Panc1 (cell line): Measurements from ENCODE around the gene APCDD1. TPM values are rescaled to one million over a fixed set of nuclear protein-coding genes. Genes with fewer than 3 reads are reported as not detected.
A peak's percentile ranks its signal among the peaks of the same experiment; 100 is the strongest.

Source experiments
- ATAC-seq: fragments of 200-7000 bp; cut with Tn5 transposase; 2 replicates; pipeline ENCODE4 v1.9.1; 2020; ENCODE audit warnings: mild to moderate bottlenecking, moderate library complexity
- BruUV-seq: library from RNA; stranded (reverse); fragments of 400-500 nt; replicated peaks from 2 replicates; lab custom pipeline; 2021; lab: Mats Ljungman, UMichigan
- CTCF ChIA-PET: fragments of 300-600 bp; sonication (Branson Sonifier 250); formaldehyde crosslinking; loops from one replicate; lab custom pipeline; 2022; ENCODE audit warnings: antibody characterized with exemption; lab: Charles Lee
- POLR2A ChIA-PET: fragments of 300-600 bp; sonication (Branson Sonifier 250); formaldehyde crosslinking; loops from one replicate; lab custom pipeline; 2022; ENCODE audit warnings: antibody characterized with exemption; lab: Charles Lee
- DNase-seq: peaks from one replicate; pipeline ENCODE4 v3.0.0-alpha.2; 2010; ENCODE audit warnings: low read depth, low spot score
- H3K27ac ChIP-seq: 2 replicates; pipeline ENCODE4 v1.5.1; 2011; ENCODE audit warnings: mild to moderate bottlenecking, low read length, inconsistent platforms
- H3K27me3 ChIP-seq: fragments of 200-500 bp; sonication (Bioruptor generic); 2 replicates; pipeline ENCODE4 v1.6.0; 2014; ENCODE audit warnings: low read length, inconsistent platforms; ENCODE audit not compliant: control insufficient read depth, insufficient read depth
- H3K36me3 ChIP-seq: fragments of 200-500 bp; sonication (Bioruptor generic); 2 replicates; pipeline ENCODE4 v1.5.1; 2014; ENCODE audit warnings: inconsistent platforms, mild to moderate bottlenecking, low read length, moderate library complexity; ENCODE audit not compliant: control insufficient read depth, insufficient read depth
- H3K4me1 ChIP-seq: 2 replicates; pipeline ENCODE4 v1.5.1; 2011; ENCODE audit warnings: inconsistent platforms, mild to moderate bottlenecking, low read length, moderate library complexity; ENCODE audit not compliant: control insufficient read depth, insufficient read depth
- H3K4me3 ChIP-seq, 2 experiments: 2 replicates each; pipeline ENCODE4 v1.5.1; 2011 to 2012; ENCODE audit warnings: low read depth in 2 of 2, low read length in 2 of 2, mild to moderate bottlenecking in 2 of 2, inconsistent platforms in 1 of 2, moderate library complexity in 1 of 2
- H3K9me3 ChIP-seq: fragments of 200-500 bp; sonication (Bioruptor generic); 2 replicates; pipeline ENCODE4 v1.5.1; 2014; ENCODE audit warnings: low read depth, mild to moderate bottlenecking, inconsistent platforms, low read length, moderate library complexity; ENCODE audit not compliant: control insufficient read depth, insufficient read depth
- POLR2AphosphoS5 ChIP-seq: IDR thresholded peaks from 2 replicates; pipeline ENCODE4 v1.6.1; 2012; ENCODE audit warnings: mild to moderate bottlenecking, low read depth, low read length, moderate library complexity
- SIN3A ChIP-seq: IDR thresholded peaks from 2 replicates; pipeline ENCODE4 v1.6.1; 2012; ENCODE audit warnings: low read depth, mild to moderate bottlenecking, low read length, moderate library complexity, borderline replicate concordance; ENCODE audit not compliant: insufficient read depth
- TCF7L2 ChIP-seq: IDR thresholded peaks from 2 replicates; pipeline ENCODE4 v1.6.1; 2011; ENCODE audit warnings: mild to moderate bottlenecking, low read depth, low read length, inconsistent platforms
- in situ Hi-C: cut with HindIII; loops from 2 replicates; pipeline ENCODE4 v1.10.0; 2016; ENCODE audit warnings: low sequenced_read_pairs, low pct_unique_long_range_greater_than_20kb
- intact Hi-C: fragments of 100-400 bp; cut with micrococcal nuclease; formaldehyde crosslinking; loops from one replicate; pipeline ENCODE4 v1.10.0; 2022; ENCODE audit not compliant: unreplicated experiment
- total RNA-seq: library from RNA; stranded (reverse); gene quantifications from one replicate; pipeline ENCODE4 v1.2.1, GENCODE V29; 2021; ENCODE audit not compliant: unreplicated experiment
- TF ChIP-seq, protein P1 (sequence below): fragments of 450-650 bp; IDR thresholded peaks from 2 replicates; pipeline ENCODE4 v1.5.1; 2017; ENCODE audit warnings: mild to moderate bottlenecking
- TF ChIP-seq, protein P2 (sequence below), 2 experiments: IDR thresholded peaks; 2 replicates each; pipeline ENCODE4 v1.6.1; 2011 to 2012; ENCODE audit warnings: low read depth in 2 of 2, control low read depth in 1 of 2, low read length in 1 of 2, mild to moderate bottlenecking in 1 of 2, moderate library complexity in 1 of 2; ENCODE audit not compliant: insufficient read depth in 1 of 2

Gene APCDD1
- total RNA-seq, 1 experiment from 2014 or later: 0.36 TPM

GRCh38 chr18:10519999-10520935, 65.8 kb downstream of the APCDD1 start:
- H3K4me3 ChIP-seq: no peak overlapping the region
- no peak overlapping the region for H3K27ac ChIP-seq
- ATAC-seq (peak; percentile 96), DNase-seq (peak; percentile 33)
- peaks cover 7% of the 10 kb centered on the region for H3K27me3 ChIP-seq
- TF ChIP-seq TCF7L2 (no peak), POLR2AphosphoS5 (no peak)
- TF ChIP-seq, protein P1, sequence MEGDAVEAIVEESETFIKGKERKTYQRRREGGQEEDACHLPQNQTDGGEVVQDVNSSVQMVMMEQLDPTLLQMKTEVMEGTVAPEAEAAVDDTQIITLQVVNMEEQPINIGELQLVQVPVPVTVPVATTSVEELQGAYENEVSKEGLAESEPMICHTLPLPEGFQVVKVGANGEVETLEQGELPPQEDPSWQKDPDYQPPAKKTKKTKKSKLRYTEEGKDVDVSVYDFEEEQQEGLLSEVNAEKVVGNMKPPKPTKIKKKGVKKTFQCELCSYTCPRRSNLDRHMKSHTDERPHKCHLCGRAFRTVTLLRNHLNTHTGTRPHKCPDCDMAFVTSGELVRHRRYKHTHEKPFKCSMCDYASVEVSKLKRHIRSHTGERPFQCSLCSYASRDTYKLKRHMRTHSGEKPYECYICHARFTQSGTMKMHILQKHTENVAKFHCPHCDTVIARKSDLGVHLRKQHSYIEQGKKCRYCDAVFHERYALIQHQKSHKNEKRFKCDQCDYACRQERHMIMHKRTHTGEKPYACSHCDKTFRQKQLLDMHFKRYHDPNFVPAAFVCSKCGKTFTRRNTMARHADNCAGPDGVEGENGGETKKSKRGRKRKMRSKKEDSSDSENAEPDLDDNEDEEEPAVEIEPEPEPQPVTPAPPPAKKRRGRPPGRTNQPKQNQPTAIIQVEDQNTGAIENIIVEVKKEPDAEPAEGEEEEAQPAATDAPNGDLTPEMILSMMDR: peak; percentile 89
- no peaks in the 10 kb centered on the region for H3K9me3 ChIP-seq
- intact Hi-C loops: loop anchor here (1.0 kb wide), 1 partner anchor 549 kb away; no protein-coding TSS in a partner anchor
- no peaks in the 10 kb centered on the region; the same call in 1 of the 2 replicates for H3K4me1 ChIP-seq
- no peaks in the 10 kb centered on the region for H3K36me3 ChIP-seq
- ChIA-PET CTCF (interaction anchor here (1.2 kb wide), 1 partner anchor 549 kb away, joined by 4 read pairs; no protein-coding TSS in a partner anchor), POLR2A (no interaction called here)
- in situ Hi-C loops: no loop called here
- no TSS peak for BruUV-seq

DNA sequence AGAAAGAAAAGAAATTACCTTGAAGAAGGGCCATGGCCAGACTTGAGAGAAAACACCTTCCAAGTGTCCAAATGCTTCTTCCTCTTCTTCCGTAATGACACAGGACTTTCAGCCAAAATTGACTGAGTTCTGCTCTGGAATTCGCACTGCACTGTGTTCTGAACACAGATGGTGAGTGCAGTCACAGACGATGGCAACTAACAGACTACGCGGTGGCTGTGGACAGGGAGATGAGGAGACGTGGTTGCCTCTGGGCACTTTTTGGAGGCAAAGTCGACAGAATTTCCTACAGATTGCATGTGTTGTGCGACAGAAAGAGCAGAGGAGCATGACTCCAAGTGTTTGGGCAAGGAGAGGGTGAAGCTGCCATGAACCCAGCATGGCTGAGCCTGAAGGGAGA, 67.1 kb downstream of the APCDD1 start:
- in situ Hi-C loops: no loop called here
- intact Hi-C loops: no loop called here
- peaks cover 6% of the 10 kb centered on the region; the same call in 1 of the 2 replicates for H3K27me3 ChIP-seq
- ChIA-PET POLR2A (no interaction called here), CTCF (no interaction called here)
- BruUV-seq: no TSS peak
- ATAC-seq (no peak), DNase-seq (no peak)
- no peaks in the 10 kb centered on the region for H3K9me3 ChIP-seq
- TF ChIP-seq POLR2AphosphoS5 (no peak), SIN3A (no peak), TCF7L2 (no peak)
- TF ChIP-seq, protein P1: no peak
- TF ChIP-seq, protein P2, sequence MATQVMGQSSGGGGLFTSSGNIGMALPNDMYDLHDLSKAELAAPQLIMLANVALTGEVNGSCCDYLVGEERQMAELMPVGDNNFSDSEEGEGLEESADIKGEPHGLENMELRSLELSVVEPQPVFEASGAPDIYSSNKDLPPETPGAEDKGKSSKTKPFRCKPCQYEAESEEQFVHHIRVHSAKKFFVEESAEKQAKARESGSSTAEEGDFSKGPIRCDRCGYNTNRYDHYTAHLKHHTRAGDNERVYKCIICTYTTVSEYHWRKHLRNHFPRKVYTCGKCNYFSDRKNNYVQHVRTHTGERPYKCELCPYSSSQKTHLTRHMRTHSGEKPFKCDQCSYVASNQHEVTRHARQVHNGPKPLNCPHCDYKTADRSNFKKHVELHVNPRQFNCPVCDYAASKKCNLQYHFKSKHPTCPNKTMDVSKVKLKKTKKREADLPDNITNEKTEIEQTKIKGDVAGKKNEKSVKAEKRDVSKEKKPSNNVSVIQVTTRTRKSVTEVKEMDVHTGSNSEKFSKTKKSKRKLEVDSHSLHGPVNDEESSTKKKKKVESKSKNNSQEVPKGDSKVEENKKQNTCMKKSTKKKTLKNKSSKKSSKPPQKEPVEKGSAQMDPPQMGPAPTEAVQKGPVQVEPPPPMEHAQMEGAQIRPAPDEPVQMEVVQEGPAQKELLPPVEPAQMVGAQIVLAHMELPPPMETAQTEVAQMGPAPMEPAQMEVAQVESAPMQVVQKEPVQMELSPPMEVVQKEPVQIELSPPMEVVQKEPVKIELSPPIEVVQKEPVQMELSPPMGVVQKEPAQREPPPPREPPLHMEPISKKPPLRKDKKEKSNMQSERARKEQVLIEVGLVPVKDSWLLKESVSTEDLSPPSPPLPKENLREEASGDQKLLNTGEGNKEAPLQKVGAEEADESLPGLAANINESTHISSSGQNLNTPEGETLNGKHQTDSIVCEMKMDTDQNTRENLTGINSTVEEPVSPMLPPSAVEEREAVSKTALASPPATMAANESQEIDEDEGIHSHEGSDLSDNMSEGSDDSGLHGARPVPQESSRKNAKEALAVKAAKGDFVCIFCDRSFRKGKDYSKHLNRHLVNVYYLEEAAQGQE (IDR thresholded peaks at IDR 0.05; ENCODE audit: insufficient read depth in 1 of 2, low read depth in 2 of 2, low read length in 1 of 2): no peak
- no peak overlapping the region for H3K4me3 ChIP-seq
- no peaks in the 10 kb centered on the region; the same call in 1 of the 2 replicates for H3K4me1 ChIP-seq
- H3K27ac ChIP-seq: no peak overlapping the region
- H3K36me3 ChIP-seq: no peaks in the 10 kb centered on the region
